HG03378 (cell line): ENCODE results near the gene MSI2.
"Not testable (repeated sequence)": the region's sequence is repeated elsewhere in the genome, so short reads cannot be mapped to it uniquely, and the experiment has no call there.

Experiments used
- ATAC-seq: cut with Tn5 transposase; IDR thresholded peaks from one replicate; pipeline ENCODE4 v1.9.1; 2021; ENCODE audit warnings: mild to moderate bottlenecking, moderate library complexity; ENCODE audit not compliant: unreplicated experiment

Gene MSI2

GRCh38 chr17:57621791-57622190 lies 365.5 kb downstream of the MSI2 start:
- ATAC-seq: not testable (repeated sequence)

DNA sequence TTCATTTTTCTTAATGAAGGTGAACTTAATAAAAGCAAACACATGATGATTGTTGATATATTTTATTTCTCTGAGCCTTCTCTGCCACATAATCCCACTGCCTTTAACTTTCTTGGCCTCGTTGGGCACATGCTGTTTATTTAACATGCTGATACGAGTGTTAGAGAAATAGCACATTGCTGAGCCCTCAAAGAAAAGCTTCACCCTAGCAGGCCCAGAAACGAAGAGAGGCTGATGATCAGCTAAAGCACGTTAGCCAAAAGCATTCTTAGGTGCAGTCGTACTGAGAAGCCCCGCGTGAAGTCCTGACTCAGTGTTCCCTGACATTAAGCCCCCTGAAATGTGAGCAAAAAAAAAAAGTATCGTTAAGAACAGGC lies 366.0 kb downstream of the MSI2 start:
- ATAC-seq: no peak

- peak; percentile 57 for ATAC-seq
Measured at GRCh38 chr17:57622683-57623433, 366.5 kb downstream of the MSI2 start.

GRCh38 chr17:57623620-57624019 lies 367.3 kb downstream of the MSI2 start:
- ATAC-seq: no peak

- ATAC-seq: no peak
Measured at GRCh38 chr17:57624386-57624785, 368.1 kb downstream of the MSI2 start.

DNA sequence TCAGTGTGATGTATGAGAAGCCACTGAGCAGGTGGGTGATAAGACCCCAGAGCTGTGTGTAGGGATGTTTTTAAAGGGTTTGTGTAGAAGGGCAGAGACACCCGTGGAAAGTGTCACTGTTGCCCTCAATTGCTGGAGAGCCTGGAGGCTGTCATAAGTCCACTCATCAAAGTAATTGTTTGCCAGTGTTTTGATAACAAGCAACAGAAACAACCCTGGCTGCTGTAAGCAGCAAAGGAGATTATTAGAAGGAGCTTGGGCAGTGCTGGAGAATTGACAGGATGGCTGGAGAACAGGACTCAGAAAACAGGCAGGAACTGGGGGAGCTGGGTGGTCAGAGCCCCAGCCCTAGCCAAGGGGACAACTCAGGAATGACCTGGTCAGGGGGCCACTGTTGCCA lies 369.2 kb downstream of the MSI2 start:
- ATAC-seq: no peak

DNA sequence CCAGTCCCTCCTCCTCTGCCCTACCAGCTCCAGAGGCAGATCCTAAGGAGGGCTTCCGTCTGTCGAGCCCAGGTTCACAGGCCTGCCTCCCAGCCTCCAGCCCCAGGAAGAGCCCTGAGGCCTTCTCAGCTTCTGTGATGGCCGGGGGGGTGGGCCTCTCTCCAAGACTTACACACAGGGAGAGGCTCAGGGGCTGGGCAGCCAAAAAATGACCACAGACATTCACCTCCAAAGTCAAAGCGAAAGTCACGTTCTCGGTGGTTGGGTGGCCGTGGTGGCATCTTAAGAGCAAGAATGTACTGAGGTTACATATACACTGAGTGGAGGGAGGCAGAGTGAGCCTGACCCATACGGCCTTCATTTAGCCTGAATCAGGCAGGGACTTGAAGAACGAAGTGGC lies 369.6 kb downstream of the MSI2 start:
- no peak for ATAC-seq

DNA sequence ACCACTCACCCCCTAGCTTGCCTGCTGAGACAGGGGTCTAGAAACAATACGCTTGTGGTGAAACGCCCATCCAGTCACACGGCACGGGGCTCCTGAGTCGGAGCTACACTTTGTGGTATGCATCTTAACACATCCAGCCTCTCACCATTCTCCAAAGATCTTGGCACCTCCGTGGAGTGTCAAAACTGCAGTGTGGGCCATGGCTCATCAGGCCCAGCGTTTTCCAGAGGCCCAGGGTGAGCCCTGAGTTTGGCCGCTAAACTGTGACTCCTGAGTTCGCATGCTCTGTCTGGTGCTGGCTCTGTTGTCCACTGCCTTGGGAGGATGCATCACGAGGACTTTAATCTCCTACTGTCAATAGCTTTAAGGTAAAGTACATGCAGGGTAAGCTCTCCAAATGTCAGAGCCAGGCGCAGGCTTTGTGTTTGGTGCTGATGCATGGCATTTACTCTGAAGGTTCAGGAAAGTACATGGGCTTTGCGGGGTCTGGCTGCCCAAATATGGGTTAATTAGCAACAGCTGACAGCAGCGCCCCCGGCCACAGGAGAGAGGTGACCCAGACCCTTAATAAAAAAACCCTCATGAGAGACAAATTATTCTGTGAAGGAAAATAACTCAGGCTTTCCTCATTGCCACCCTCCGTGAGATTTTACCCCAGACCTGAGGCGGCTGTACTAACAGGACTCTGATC lies 370.3 kb downstream of the MSI2 start:
- no peak for ATAC-seq

DNA sequence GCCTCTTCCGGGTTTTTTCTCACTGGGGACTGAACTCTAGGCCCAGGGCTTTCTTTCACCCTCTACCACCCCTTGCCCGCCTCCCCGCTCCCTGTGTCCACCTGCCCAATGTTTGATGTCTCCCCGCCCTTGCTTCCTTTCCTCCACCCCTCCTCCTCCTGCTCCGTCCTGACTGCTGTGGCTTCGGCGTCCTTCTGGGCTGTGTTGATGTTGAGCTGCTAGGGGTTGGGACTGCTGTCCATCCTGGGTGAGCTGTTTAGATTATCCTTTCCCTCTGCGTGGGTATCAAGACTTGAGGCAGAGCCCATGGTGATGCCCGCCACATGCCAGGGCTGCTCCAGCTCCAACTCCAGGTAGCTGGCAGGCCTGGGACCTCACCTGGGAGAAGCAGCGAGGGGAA lies 371.3 kb downstream of the MSI2 start:
- ATAC-seq: no peak

DNA sequence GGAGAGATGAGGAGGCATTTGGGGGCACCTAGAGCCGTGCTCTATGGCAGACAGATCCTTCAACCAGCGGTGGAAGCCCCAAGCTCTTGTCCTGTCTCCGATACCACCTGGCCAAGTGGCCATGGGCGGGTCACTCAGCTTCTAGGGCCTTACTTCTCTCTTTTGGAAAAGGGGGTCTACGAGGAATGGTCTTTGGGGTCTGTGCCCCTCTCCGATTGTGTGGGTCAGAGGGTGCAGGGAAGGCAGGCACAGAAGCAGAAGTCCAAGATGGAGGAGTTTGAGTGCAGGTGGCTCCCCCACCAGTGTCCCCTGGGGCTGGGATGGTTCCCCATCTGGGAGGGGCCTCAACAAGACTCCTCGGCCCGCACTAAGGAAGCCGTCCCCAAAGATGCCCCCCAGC lies 372.1 kb downstream of the MSI2 start:
- ATAC-seq: no peak

DNA sequence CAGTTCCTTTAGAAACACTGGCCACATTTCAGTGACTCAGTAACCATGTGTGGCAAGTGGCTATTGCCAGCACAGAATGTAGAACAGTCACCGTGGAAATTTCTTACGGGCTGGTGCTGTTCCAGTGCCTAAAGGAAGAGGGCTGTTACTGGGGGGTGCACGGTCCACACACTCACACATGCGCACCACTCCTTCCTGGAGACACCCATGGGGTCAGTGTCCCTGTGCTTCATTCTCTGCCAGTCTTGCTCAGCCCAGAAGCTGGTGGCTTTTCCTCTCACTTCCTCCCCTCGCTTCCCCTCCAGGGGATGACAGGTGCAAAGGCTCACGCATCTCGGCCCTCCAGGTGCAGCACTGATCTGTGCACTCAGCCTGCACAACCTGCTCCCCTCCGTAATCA lies 373.1 kb downstream of the MSI2 start:
- ATAC-seq: peak; percentile 58

GRCh38 chr17:57629886-57630285 lies 373.6 kb downstream of the MSI2 start:
- ATAC-seq: no peak

DNA sequence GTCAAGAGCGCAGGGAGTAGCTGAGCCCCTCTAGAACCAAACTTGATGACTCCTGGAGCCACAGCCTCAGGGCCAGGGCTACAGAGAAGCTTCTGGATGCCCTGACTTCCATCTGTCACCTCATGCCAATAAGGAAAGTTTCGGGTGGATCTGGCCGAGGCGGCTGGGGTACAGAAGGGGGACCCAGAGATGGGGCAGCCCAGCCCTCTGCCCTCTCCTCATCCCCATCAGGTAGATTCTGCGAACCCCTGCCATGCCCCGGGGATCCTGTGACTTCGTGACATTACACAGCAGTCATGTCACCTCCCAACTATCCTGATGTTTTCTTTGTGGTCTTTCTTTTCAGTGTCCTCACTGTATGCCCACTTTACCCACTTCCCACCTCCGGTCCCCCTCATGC lies 374.4 kb downstream of the MSI2 start:
- no peak for ATAC-seq

DNA sequence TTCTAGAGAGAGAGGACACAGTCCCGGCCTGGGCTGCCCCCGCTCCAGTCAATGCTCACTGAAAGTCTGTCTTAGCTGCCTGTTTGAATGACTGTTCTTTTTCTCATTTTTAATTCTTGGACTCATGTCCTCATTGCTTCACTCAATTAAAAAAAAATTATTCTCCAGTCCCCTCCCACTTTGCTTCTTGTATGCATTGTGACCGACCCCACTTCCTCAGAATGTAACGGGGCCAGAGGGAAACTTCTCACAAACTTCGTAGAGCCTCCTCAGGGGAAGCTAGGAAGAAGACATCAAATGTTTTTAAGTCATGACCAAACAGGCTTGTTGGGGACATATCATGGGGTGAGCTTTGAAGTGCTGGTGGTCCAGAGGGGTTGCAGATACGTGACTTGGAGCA lies 375.5 kb downstream of the MSI2 start:
- ATAC-seq: no peak

DNA sequence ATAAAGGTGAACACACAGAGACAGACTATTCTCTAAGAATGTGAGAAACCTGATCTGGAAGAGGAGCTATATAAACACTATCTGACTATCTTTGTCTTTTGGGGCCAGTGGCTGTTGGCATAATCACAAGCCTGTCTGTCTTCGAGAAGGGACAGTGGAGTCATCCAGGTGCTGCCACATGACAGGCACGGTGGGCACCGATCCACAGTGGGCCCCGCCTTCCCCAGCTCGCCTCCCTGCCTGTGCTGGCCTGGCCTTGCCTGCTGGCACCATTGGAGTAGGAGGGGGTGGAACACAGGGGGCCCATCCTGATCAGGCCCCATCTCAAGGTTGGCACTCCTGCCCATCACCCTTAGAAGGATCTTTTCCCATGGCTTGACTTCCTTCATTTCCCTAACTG lies 376.0 kb downstream of the MSI2 start:
- ATAC-seq: no peak

DNA sequence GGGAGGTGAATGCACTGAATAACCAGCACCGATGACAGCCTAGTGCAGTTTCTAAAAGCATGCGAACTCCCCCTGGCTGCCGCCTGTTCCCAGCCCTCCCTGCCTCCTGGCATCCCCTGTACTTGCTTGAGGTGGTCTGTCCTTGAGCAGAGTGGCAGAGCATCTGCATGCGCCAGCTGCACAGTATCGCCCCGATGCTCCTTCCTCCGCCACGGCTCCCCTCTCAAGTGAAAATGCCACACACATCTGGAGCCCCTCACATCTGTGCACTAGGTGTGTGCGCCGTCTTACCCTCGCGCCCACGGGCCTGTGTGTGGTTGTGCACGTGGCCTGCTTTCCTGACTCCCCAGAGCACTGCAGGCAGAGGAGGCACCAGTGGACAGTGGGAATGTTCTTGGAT lies 376.9 kb downstream of the MSI2 start:
- ATAC-seq: no peak

DNA sequence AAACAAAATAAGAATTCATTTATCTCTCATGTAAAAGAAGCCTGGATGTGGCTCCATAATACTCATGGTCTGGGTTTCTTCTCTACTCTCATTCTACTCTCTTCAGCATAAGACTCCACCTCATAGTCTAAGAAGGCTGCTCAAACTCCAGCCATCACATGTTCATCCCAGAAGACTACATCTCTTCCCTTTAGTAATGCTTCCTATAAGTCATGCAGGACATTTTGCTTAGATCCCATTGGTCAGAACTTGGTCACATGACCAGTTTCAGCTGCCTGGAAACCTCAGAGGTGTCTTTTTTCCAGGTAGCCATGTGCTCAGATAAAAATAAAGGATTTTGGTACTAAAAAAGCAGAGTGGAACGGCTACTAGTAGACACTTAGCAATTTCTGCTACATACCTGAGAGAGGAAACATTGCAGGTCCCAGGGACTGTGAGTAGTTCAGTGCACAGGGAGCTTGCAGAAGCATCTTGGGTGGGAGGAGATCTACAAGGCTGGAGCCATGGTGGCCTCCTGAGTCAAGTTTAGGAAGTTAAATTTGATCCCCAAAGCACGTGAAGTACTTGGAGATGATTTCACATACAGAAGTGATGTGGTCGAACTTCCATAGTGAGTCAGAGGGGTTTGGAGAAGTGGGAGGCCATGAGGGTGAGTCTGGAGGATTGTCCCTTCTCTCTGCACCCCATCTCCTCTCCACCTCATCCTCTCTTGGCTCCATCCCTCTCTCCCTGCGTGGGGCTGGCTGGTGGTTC lies 378.6 kb downstream of the MSI2 start:
- ATAC-seq: no peak

- ATAC-seq: no peak
Measured at GRCh38 chr17:57636274-57636673, 380.0 kb downstream of the MSI2 start.

DNA sequence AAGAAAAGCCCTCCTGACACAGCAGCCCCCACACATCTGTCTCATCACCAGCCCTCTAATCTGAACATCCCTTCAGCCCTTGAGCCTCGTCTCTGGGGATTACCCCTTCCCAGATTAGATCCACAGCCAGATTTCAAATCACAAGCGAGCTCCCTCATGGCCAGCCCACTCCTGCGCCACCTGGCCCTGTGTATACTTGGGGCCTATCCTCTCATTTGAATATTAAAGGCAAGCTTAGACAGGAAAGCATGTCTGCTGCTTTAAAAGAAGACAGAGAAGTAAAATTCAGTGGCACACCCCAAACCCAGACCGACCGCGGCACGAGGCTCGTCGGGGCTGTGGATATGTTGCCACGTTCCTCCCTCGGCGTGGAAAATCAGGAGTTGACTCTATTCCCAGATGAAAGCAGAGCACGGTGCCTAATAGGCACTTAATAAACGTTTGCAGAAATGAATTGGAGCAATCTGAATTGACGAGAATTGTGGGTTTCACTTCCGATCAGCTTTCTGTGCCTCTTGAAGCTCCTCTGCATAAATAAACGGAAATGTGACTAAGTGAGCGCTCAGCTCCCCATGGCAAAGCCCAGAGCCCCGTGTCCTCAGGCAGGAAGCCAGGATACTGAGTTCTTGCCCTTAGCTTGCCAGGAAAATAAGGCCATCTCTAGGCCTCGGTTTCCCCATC lies 380.8 kb downstream of the MSI2 start:
- no peak for ATAC-seq

- no peak for ATAC-seq
Measured at GRCh38 chr17:57637666-57638010, 381.3 kb downstream of the MSI2 start.

GRCh38 chr17:57638284-57638683 lies 382.0 kb downstream of the MSI2 start:
- no peak for ATAC-seq

DNA sequence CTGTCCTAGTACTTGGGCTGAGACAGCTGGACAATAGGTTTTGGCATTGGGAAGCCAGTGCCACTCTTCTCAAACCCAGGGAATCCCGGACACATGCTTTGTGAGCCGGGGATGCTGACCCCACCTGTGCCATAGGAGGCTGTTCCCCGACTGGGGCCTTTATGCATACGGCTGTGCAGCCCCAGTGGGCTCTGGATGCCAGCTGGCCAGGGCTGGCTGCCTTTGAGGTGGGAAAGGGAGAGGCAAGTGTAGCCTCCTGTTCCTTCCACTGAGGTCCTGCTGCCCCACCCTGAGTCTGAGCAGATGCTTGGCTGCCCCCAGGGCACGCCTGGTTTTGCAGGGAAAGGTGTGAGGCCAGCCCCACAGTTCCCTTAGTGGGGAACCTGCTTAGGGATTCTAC lies 383.1 kb downstream of the MSI2 start:
- no peak for ATAC-seq
